GM21619 (cell line): ENCODE results near the gene BCAS4.
"Not testable (repeated sequence)": the region's sequence is repeated elsewhere in the genome, so short reads cannot be mapped to it uniquely, and the experiment has no call there.

Source experiments
- ATAC-seq: cut with Tn5 transposase; IDR thresholded peaks from one replicate; pipeline ENCODE4 v1.9.1; 2021; ENCODE audit not compliant: unreplicated experiment

The BCAS4 gene, protein sequence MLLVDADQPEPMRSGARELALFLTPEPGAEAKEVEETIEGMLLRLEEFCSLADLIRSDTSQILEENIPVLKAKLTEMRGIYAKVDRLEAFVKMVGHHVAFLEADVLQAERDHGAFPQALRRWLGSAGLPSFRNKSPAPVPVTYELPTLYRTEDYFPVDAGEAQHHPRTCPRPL

DNA sequence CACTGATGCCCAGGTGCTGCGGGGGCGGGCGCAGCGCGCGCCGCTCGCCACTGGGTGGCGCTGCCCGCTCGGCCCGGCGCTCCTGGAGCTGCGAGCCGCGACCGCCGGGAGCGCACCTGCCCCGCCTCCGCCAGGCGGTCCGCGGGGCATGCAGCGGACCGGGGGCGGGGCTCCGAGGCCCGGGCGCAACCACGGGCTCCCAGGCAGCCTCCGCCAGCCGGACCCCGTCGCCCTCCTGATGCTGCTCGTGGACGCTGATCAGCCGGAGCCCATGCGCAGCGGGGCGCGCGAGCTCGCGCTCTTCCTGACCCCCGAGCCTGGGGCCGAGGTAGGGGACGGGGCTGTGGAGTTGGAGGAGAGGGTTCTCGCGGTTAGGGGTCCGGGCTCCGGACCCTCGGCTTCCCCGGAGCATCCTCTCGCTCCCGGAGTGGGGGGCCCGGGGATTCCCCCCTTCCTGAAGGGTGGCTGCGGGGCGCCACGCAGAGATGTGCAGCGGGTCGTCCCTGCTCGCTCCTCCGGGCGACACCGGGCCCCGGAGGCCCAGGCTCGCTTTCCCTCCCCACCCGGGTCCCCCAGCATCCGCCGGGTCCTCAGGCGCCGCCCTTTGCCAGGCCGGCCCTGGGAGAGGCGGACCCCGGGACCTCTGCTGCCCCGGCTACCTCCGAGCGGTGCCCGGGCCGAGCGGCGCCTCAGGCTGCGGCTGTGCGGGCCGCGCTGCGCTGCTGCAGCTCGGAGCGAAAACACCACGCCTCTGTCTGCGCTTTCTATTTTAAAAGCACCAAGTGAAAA is at the start of gene BCAS4:
TSS of gene BCAS4 (plus strand) at position 216 of the 789 bp plus-strand sequence. CDS start at position 239, 23 bp downstream.
- peak; percentile 61 for ATAC-seq

DNA sequence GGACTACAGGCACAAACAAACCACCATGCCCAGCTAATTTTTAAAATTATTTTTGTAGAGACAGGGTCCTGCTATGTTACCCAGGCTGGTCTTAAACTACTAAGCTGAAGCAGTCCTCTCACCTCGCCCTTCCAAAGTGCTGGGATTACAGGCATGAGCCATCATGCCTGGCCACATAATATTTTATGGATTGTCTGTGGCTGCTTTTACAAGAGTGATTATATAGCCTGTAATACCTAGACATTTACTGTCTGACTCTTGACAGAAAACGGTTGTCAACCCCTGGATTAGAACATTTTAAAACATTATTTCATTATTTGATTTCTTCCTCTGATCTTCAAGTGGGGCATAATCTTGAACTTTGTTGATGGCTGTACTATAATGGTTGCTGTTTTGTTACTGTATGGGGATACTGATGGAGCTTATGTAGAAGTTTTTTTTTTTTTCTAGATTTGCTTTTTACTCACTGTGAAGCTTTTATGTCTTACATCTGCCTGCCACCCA is 49.2 kb upstream of the BCAS4 start:
- no peak for ATAC-seq

DNA sequence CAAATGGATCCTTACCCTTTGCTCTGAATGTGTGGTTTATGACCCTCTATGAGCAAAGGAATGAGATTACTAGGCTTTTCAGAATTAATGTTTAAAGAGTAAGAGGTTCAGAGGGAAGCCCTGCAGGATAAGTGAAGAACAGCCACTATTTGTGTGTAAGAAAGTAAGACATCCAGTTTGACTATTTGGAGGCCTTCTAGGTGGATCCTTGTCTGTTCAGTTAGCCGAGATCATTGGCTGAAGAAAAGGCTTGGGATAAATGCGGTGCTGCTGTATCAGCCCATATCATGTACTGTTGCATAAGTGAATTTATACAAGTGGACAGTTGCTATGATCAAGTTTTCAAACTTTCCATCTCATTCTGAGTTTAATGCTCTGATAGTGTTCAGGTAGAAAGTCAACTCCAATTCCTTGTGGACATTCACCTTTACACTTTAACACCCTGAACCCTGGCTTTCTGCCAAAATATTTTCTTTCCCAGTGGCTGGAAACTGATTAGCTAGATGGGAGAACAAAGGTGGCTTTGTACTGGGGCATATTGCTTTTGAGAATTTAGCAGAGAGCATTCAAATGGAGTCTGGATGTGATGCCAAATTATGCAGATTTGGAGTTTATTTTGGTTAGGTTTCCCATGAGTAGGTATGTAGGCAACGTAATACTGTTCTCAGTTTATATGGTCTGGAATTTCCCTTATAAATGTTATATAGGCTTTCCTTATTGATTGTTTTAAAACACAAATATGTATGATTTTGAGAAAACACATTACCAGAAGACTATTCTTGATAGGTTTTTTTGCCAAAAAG is 48.5 kb upstream of the BCAS4 start:
- ATAC-seq = no peak

DNA sequence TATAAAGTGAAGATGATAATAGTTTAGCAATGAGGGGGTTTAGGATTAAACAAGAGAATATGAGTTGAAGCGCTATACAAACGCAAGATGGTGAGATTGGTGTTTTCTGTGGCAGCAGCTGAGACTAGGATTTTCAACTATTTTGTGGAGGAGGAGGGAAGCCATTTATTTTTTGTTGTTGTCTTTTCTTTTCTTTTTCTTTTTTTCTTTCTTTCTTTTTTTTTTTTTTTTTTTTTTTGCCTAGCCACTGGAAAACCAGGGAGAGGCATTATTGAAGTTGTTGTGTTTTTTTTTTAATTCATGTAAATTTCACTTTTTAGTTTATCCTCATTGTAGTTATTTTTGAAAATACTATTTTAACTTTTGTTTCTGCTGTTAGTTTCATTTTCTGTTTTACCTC is 47.6 kb upstream of the BCAS4 start:
- ATAC-seq = no peak

DNA sequence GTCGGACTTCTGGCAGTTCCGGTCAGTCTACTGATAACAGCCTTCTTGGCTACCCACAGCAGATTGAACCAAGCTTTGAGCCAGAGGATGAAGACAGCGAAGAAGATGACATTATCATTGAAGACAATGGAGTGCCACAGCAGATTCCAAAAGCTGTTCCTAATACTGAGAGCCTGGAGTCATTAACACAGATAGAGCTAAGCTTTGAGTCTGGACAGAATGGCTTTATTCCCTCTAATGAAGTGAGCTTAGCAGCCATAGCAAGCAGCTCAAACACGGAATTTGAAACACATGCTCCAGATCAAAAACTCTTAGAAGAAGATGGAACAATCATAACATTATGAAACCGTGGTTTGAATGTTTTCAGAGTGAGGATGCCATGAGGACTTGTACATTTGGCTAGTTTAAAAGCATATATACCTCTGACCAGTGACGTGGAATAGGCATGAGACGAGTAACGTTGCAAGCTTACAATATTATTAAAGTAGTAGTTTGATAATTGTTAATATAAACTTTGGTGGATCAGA is 44.7 kb upstream of the BCAS4 start:
- no peak for ATAC-seq

DNA sequence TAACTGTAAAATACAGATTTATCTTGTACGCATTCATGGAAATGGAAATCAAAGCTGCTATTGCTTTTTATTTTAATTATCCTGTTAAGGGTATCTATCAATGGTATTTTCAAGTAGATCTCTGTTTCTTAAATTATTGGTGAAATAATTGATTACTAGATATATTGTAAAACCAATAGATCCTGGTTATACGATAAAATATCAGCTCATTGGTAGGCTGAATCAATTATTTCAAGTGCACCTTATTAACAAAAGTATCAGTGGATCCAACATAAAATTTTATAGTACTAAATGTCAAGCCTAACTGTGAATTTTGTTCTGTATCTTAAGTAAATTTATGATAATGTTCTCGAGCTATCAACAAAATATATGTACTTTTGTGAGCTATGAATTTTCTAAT is 41.7 kb upstream of the BCAS4 start:
- no peak for ATAC-seq

DNA sequence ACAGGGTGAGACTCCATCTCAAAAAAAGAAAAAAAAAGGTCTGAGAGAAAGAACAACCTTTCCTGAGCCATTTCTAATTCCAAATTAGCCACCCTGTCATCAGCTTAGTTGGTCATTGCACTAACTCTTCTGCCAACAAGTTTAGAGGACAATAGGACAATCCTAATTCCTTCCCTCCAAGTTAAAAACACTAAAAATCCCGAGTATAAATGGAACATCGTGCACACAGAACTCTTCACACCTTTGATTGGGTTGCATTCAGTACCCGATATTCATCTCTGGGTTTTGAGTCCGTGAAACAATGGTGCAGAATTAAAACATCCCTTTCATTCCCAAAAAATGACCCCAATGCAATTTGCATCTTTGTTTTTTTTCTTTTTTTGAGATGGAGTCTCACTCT is 40.4 kb upstream of the BCAS4 start:
- no peak for ATAC-seq

DNA sequence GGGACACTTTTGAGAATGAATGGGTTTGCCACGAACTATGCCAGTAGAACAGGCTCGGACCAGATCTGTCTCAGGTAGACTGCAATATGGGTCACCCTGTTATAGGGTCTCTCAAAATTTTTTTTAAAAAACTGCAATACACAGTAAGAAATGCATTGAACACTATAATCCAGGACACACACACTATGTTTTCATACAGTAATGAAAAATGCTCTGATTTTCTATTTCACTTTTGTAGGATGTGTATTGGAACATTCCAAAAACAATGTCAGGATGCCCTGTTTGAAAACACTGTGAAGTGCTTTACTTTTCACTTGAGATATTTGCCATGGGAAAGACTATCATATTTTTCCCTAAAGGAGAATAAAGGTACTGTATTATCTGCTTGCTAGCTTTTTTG is 38.4 kb upstream of the BCAS4 start:
- no peak for ATAC-seq

DNA sequence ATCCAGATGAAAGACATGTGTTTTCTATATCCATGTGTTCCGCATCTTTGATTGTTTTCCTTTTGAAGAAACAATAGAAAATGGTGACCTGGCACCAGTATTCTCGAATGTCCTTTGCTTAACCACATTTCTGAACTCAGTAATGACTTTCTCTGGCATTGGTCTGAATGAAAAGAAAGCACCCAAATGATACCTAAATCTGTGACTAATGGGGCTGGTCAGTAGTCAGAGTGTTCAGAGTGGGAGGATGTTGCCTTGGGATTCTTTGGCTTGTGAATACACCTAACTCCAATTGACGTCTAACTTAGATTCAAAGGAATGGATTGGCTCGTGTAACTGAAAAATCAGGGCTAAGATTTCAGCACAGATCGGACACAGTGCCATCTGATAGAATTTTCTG is 36.4 kb upstream of the BCAS4 start:
- no peak for ATAC-seq

DNA sequence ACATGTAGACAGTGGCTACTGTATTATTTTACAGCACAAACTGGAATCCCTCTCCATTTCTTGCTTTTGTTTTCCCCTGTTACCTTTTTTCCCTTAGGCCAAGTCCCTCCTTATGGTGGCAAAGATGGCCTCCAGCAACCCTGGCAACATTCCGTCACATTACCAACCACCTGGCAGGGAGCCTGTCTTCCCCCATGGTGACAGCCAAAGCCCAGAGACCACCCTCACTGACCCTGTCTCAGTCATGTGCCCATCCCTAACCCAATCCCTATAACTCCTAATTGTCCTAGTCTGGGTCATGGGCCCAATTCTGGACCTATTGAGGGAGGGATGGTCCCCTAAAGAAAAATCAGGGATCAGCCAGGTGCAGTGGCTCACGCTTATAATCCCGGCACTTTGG is 35.9 kb upstream of the BCAS4 start:
- no peak for ATAC-seq

DNA sequence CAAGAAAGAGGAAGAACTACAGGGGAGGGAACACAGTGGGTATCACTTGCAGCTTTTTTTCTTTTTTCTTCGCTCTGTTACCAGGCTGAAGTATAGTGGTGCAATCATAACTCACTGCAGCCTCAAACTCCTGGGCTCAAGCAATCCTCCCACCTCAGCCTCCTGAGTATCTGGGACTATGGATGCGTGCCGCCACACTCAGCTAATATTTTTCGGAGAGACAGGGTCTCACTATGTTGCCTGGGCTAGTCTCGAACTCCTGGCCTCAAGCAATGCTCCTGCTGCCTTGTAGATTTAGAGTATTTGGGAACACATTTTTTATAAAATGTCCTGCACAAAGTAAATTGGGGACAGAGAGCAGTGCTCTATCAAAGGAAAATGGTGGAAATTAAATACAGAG is 35.2 kb upstream of the BCAS4 start:
- ATAC-seq = no peak

DNA sequence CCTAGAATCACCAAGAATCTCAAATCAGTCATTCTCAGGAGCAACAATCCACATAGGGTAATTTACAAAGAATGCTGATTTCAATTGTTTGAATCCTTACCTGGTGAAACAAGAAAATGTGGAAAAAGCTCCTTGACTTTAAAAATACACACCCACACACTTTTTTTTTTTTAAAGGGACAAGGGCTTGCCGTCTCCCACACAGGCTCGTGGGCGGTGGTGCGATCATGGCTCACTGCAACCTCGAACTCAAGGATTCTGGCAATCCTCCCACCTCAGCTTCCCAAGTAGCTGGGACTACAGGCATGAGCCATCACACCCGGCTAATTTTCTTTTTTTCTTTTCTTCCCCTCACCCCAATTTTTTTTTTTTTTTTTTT is 32.8 kb upstream of the BCAS4 start:
- no peak for ATAC-seq

DNA sequence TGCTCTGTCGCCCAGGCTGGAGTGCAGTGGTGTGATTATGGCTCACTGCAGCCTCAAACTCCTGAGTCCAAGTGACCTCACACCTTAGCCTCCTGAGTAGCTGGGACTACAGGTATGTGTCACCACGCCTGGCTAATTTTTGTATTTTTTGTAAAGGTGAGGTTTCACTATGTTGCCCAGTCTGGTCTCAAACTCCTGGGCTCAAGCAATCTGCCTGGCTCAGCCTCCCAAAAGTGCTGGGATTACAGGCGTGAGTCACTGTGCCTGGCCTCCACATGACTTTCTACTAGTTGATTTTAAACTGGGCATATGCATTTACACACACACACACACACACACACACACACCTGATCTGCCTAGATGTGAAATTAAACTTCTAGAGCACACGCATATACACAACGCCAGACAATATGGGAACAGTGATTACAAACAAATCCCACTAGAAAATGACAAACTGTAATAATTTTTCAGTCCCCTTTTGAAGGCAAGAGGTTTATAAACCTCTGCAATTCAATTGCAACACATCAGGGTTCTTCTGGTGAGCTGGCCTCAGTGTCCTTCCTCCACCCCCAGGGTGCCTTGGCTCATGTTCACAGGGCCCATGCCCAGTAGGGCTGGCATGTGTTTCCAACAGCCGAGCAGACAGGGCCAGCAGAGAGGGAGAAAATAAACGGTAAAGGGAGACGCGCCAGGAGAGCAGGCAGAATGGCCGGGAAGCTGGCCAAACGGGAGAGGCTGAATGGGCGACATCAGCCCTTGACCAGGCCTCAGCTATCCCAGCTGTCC is 32.2 kb upstream of the BCAS4 start:
- ATAC-seq = no peak

DNA sequence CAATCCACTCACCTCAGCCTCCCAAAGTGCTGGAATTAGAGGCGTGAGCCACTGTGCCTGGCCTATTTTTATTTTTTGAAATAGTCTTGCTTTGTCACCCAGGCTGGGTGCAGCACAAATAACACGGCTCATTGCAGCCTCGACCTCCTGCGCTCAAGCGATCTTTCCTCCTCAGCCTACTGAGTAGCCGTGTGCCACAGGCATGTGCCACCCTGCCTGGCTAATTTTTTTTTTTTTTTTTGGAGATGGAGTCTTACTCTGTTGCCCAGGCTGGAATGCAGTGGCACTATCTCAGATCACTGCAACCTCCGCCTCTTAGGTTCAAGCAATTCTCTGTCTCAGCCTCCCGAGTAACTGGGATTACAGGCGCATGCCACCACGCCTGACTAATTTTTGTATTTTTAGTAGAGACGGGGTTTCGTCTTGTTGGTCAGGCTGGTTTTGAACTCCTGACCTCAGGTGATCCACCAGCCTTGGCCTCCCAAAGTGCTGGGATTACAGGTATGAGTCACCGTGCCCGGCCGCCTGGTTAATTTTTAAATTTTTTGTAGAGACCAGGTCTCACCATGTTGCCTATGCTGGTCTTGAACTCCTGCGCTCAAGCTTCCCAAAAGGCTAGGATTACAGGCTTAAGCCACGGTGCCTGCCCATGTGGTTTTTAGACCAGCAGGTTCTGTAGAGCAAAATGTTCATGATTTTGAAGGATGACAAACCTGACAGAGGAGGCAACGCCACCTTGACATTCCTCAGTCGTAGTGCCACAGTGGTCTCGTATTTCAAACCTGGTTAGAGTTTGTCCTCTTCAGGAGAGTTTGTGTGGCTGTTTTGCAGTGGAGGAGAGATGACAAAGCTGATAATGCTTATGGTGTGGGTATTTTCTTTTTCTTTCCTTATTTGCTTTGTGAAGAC is 31.1 kb upstream of the BCAS4 start:
- ATAC-seq = not testable (repeated sequence)

DNA sequence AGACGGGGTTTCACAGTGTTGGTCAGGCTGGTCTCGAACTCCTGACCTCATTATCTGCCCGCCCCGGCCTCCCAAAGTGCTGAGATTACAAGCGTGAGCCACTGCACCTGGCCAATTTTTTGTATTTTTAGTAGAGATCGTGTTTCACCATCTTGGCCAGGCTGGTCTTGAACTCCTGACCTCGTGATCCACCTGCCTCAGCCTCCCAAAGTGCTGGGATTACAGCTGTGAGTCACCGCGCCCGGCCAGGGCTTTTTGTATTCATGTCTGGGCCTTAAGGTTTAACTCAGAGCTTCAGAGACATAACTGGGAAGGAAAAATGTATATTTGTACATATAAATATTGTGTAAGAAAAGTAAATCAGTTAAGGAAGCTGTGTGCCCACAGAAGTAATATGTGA is 29.6 kb upstream of the BCAS4 start:
- not testable (repeated sequence) for ATAC-seq

DNA sequence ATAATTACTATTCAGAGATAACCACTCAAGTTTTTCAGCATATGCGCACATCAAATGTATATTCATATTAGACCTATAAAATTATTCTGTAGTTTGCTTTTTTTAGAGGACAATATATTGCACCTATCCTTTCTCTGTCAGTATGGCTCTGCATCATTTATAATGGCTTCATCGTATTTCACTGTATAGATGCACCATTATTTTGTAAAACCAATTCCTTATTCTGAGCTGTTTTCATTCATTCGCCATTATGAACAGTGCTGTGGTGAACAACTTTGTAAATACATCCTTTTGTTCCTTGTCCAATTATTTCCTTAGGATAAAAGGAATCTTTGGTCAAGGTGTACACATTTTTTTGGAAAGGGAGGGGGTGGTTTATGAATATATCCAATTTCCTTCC is 29.2 kb upstream of the BCAS4 start:
- ATAC-seq = no peak

DNA sequence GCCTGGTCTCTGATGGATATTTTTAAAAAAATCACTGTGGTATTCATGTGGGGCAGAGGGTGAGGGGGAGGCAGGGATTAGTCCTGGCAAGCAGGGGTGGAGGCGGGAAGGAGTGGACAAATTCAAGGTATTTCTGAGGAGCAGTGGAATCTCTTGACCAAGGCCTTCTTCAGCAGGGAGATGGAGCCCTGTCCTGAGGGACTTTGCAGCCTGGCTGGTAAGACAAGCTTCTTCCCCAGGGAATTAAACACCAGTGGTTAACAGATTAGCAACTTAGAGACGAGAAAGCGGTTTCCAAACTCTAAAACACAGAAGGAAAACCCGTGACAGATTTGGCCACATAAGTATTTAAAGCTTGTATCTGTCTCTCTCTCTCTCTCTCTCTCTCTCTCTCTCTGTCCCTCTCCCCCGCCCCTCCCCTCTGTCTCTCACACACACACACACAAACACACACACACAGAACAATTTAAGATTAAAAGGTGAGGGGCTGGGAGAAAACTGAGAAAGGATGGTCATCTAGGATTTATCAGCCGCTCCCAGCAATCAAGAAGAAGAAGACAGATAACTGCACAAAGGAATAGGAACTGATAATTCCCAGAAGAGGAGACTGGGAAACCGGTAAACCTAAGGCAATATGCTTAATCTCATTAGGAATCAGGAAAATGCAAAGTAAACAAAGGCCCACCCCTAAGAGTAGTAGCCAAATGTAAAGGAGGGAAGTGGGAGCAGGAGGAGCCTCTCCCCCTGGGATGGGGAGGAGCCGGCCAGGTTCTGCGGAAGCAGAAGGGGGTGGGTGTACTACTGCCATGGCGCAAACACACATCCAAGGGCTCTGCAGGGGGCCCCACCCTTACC is 27.7 kb upstream of the BCAS4 start:
- ATAC-seq = not testable (repeated sequence)

DNA sequence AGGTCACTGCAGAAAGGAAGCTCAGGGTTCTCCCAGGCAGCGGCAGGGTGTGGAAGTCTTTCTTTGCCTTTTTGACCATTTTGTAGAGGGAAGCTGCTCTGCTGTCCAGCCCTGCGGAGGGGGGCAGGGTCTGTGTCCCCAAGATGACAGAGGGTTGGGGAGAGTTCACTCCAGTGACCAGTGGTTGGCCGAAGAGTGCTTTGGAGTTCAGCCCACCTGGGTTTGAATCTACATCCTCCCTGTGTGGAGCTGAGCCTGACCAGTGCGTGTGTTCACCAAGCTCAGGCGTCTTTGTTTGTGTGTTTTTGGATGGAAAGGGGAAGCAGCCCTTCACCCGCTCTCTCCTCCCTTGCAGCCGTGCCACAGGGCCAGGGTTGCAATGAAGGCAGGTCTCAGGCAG is 25.9 kb upstream of the BCAS4 start:
- not testable (repeated sequence) for ATAC-seq

DNA sequence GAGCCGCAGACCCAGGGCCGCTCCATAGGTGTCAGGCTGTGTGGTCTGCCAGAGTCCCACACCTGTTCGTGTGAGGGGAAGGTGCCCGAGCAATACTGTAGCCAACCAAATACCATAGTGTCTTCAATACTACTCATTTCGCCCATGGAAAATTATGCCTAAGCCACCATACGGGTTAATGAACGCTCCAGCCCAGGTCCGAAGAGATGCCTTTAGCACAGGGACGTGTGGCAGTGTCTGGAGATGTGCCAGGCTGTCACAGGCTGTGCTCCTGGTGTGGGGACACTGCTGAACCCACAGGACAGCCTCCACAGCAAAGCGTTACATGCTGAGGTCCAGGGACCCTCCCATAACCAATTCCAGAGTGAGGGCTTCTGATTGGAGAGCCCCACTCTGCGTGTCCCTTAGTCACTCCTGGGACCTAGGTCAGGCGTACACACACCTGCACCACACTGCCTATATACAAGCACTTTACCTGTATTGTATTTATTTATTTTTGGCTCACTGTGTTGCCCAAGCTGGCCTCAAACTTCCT is 25.2 kb upstream of the BCAS4 start:
- not testable (repeated sequence) for ATAC-seq
